Measurements from ENCODE around the gene MOV10L1.

Gene MOV10L1

GRCh38 chr22:50089682-50090411 lies at the start of gene MOV10L1:
MOV10L1 (plus strand) TSS chr22:50090006; CDS start chr22:50090089, 83 bp downstream.
- H3K27ac ChIP-seq (ENCODE audit: low read length) = no peak within 1 kb of the TSS
- H3K27me3 ChIP-seq (ENCODE audit: low read depth, low read length) = no peaks in the 10 kb centered on the region
- TF ChIP-seq EZH2phosphoT487 (IDR thresholded peaks at IDR 0.05; ENCODE audit: low read depth) (no peak), CTCF (IDR thresholded peaks at IDR 0.05; ENCODE audit: low read depth, low read length) (no peak)
- H3K9ac ChIP-seq (ENCODE audit: low read length) = no peak within 1 kb of the TSS
- H3K9me3 ChIP-seq (ENCODE audit: insufficient read depth, low read length) = no peaks in the 10 kb centered on the region
- H3K4me3 ChIP-seq (ENCODE audit: low read length) = no peak within 1 kb of the TSS
- no peaks in the 10 kb centered on the region for H3K36me3 ChIP-seq (replicated peaks; ENCODE audit: low read depth, low read length)
- H3K4me2 ChIP-seq (ENCODE audit: low read length) = no peak within 1 kb of the TSS
- no peaks in the 10 kb centered on the region for H3K4me1 ChIP-seq (ENCODE audit: low read length)
- no peaks in the 10 kb centered on the region for H4K20me1 ChIP-seq (ENCODE audit: insufficient read depth, low read length)
- no peak within 1 kb of the TSS for H2AFZ ChIP-seq (ENCODE audit: low read depth, low read length)
- H3K79me2 ChIP-seq (ENCODE audit: low read length) = no peaks in the 10 kb centered on the region

GRCh38 chr22:50040717-50041116 lies 49.1 kb upstream of the MOV10L1 start:
- no peaks in the 10 kb centered on the region for H3K4me1 ChIP-seq (ENCODE audit: low read length)
- no peak overlapping the region for H3K4me3 ChIP-seq (ENCODE audit: low read length)
- H3K9me3 ChIP-seq (ENCODE audit: insufficient read depth, low read length) = no peaks in the 10 kb centered on the region; the same call in 1 of the 2 replicates
- no peaks in the 10 kb centered on the region for H3K27me3 ChIP-seq (ENCODE audit: low read depth, low read length)
- H3K27ac ChIP-seq (ENCODE audit: low read length) = no peak overlapping the region
- H2AFZ ChIP-seq (ENCODE audit: low read depth, low read length) = no peak overlapping the region
- H3K79me2 ChIP-seq (ENCODE audit: low read length) = no peaks in the 10 kb centered on the region
- H3K4me2 ChIP-seq (ENCODE audit: low read length) = no peak overlapping the region
- H3K9ac ChIP-seq (ENCODE audit: low read length) = no peak overlapping the region
- TF ChIP-seq CTCF (IDR thresholded peaks at IDR 0.05; ENCODE audit: low read depth, low read length) = no peak
- no peak for TF ChIP-seq EZH2phosphoT487 (IDR thresholded peaks at IDR 0.05; ENCODE audit: low read depth)
- H3K36me3 ChIP-seq (replicated peaks; ENCODE audit: low read depth, low read length) = no peaks in the 10 kb centered on the region
- H4K20me1 ChIP-seq (ENCODE audit: insufficient read depth, low read length) = no peaks in the 10 kb centered on the region

GRCh38 chr22:50041361-50042065 lies 48.3 kb upstream of the MOV10L1 start:
- Histone ChIP-seq H3K9me3 (ENCODE audit: insufficient read depth, low read length) (no peaks in the 10 kb centered on the region; the same call in 1 of the 2 replicates), H4K20me1 (ENCODE audit: insufficient read depth, low read length) (no peaks in the 10 kb centered on the region), H3K27ac (ENCODE audit: low read length) (no peak overlapping the region), H3K4me3 (ENCODE audit: low read length) (no peak overlapping the region), H3K4me2 (ENCODE audit: low read length) (no peak overlapping the region), H3K36me3 (replicated peaks; ENCODE audit: low read depth, low read length) (no peaks in the 10 kb centered on the region), H3K4me1 (ENCODE audit: low read length) (no peaks in the 10 kb centered on the region), H3K79me2 (ENCODE audit: low read length) (no peaks in the 10 kb centered on the region), H3K9ac (ENCODE audit: low read length) (no peak overlapping the region), H2AFZ (ENCODE audit: low read depth, low read length) (no peak overlapping the region), H3K27me3 (ENCODE audit: low read depth, low read length) (no peaks in the 10 kb centered on the region)
- TF ChIP-seq EZH2phosphoT487 (IDR thresholded peaks at IDR 0.05; ENCODE audit: low read depth) (no peak), CTCF (IDR thresholded peaks at IDR 0.05; ENCODE audit: low read depth, low read length) (no peak)

GRCh38 chr22:50044485-50045118 lies 45.2 kb upstream of the MOV10L1 start:
- Histone ChIP-seq H2AFZ (ENCODE audit: low read depth, low read length) (no peak overlapping the region), H4K20me1 (ENCODE audit: insufficient read depth, low read length) (no peaks in the 10 kb centered on the region), H3K4me1 (ENCODE audit: low read length) (no peaks in the 10 kb centered on the region)

More at GRCh38 chr22:50044485-50045118, 45.2 kb upstream of the MOV10L1 start:
- Histone ChIP-seq H3K36me3 (replicated peaks; ENCODE audit: low read depth, low read length) (no peaks in the 10 kb centered on the region), H3K9me3 (ENCODE audit: insufficient read depth, low read length) (no peaks in the 10 kb centered on the region), H3K9ac (ENCODE audit: low read length) (no peak overlapping the region), H3K79me2 (ENCODE audit: low read length) (no peaks in the 10 kb centered on the region), H3K4me3 (ENCODE audit: low read length) (no peak overlapping the region), H3K27me3 (ENCODE audit: low read depth, low read length) (no peaks in the 10 kb centered on the region), H3K27ac (ENCODE audit: low read length) (no peak overlapping the region), H3K4me2 (ENCODE audit: low read length) (no peak overlapping the region)
- no peak for TF ChIP-seq EZH2phosphoT487 (IDR thresholded peaks at IDR 0.05; ENCODE audit: low read depth)
- TF ChIP-seq CTCF (IDR thresholded peaks at IDR 0.05; ENCODE audit: low read depth, low read length) = no peak
